CD14-positive monocyte (primary cell): Measurements from ENCODE around the gene TRPC4AP. TPM values are rescaled to one million over a fixed set of nuclear protein-coding genes. Genes with fewer than 3 reads are reported as not detected.
A peak's percentile ranks its signal among the peaks of the same experiment; 100 is the strongest.

ENCODE experiments used
- DNase-seq, 3 donors: peaks; one replicate each; pipeline ENCODE4 v3.0.0-alpha.2; 2011 to 2022
- H2AFZ ChIP-seq: 2 replicates; pipeline ENCODE4 v1.6.0; 2012; ENCODE audit warnings: mild to moderate bottlenecking, low read depth, low read length, inconsistent platforms; ENCODE audit not compliant: insufficient read depth, poor library complexity, severe bottlenecking
- H3K27ac ChIP-seq, 2 donors: 1 replicate in 1 of 2; 2 replicates in 1 of 2; pipeline ENCODE4 v1.5.1; 2012 to 2013; ENCODE audit warnings: low read length in 2 of 2, control low read depth in 1 of 2, inconsistent platforms in 1 of 2, low read depth in 1 of 2, mild to moderate bottlenecking in 1 of 2
- H3K27me3 ChIP-seq, 2 donors: one replicate each; pipeline versions ENCODE4 v1.6.0 to v1.6.1; 2011 to 2013; ENCODE audit warnings: low read length in 2 of 2; ENCODE audit not compliant: control insufficient read depth in 2 of 2, insufficient read depth in 2 of 2
- H3K36me3 ChIP-seq, 2 donors: replicated peaks in 1 of 2; 1 replicate in 1 of 2; 2 replicates in 1 of 2; pipeline versions ENCODE4 v1.5.1 to v1.6.1; 2012 to 2013; ENCODE audit warnings: low read length in 2 of 2, control low read depth in 1 of 2, inconsistent platforms in 1 of 2, mild to moderate bottlenecking in 1 of 2; ENCODE audit not compliant: insufficient read depth in 2 of 2, control insufficient read depth in 1 of 2
- H3K4me1 ChIP-seq, 2 donors: 1 replicate in 1 of 2; 2 replicates in 1 of 2; pipeline versions ENCODE4 v1.5.1 to v1.6.1; 2012 to 2013; ENCODE audit warnings: low read length in 2 of 2, control low read depth in 1 of 2, inconsistent platforms in 1 of 2, mild to moderate bottlenecking in 1 of 2, moderate library complexity in 1 of 2; ENCODE audit not compliant: insufficient read depth in 2 of 2, control insufficient read depth in 1 of 2
- H3K4me2 ChIP-seq: replicated peaks from 2 replicates; pipeline ENCODE3; 2012; ENCODE audit warnings: low read length, moderate library complexity, mild to moderate bottlenecking; ENCODE audit not compliant: poor library complexity, severe bottlenecking; ENCODE audit errors: extremely low read depth
- H3K4me3 ChIP-seq, 3 experiments: fragments of 200-600 bp in 1 of 3; sonication (generic) in 1 of 3; replicated peaks in 1 of 3; 1 replicate in 2 of 3; 2 replicates in 1 of 3; pipeline ENCODE4 v1.5.1; 2011 to 2013; ENCODE audit warnings: low read length in 3 of 3, mild to moderate bottlenecking in 3 of 3, control low read depth in 2 of 3, low read depth in 2 of 3, inconsistent platforms in 1 of 3, moderate library complexity in 1 of 3
- H3K79me2 ChIP-seq: 2 replicates; pipeline ENCODE4 v1.6.0; 2012; ENCODE audit warnings: mild to moderate bottlenecking, control low read depth, inconsistent platforms, low read length, moderate library complexity; ENCODE audit not compliant: insufficient read depth
- H3K9ac ChIP-seq: 2 replicates; pipeline ENCODE4 v1.6.0; 2017; ENCODE audit warnings: low read length, mild to moderate bottlenecking; ENCODE audit not compliant: insufficient read depth, poor library complexity, severe bottlenecking
- H3K9me3 ChIP-seq, 2 donors: replicated peaks in 1 of 2; 1 replicate in 1 of 2; 2 replicates in 1 of 2; pipeline versions ENCODE4 v1.5.1 to v1.6.1; 2012 to 2013; ENCODE audit warnings: low read length in 2 of 2, control low read depth in 1 of 2; ENCODE audit not compliant: control insufficient read depth in 1 of 2, insufficient read depth in 1 of 2
- H4K20me1 ChIP-seq: 2 replicates; pipeline ENCODE4 v1.6.0; 2012; ENCODE audit warnings: mild to moderate bottlenecking, low read length, control low read depth, moderate library complexity; ENCODE audit not compliant: insufficient read depth
- H3K27ac Mint-ChIP-seq, 7 donors: one replicate each; pipeline ENCODE4 v1.8.0; 2020; ENCODE audit warnings: mild to moderate bottlenecking in 7 of 7, mixed read lengths in 7 of 7, moderate library complexity in 6 of 7, inconsistent platforms in 2 of 7
- H3K27me3 Mint-ChIP-seq, 3 donors: one replicate each; pipeline ENCODE4 v1.8.0; 2021 to 2022; ENCODE audit warnings: low read depth in 3 of 3, mild to moderate bottlenecking in 3 of 3, mixed read lengths in 3 of 3, moderate library complexity in 3 of 3, inconsistent platforms in 1 of 3
- H3K36me3 Mint-ChIP-seq, 2 donors: one replicate each; pipeline ENCODE4 v1.8.0; 2020; ENCODE audit warnings: mixed read lengths in 2 of 2, inconsistent platforms in 1 of 2, mild to moderate bottlenecking in 1 of 2
- H3K4me1 Mint-ChIP-seq: one replicate; pipeline ENCODE4 v1.8.0; 2020; ENCODE audit warnings: mild to moderate bottlenecking, mixed read lengths
- H3K4me3 Mint-ChIP-seq, 2 donors: one replicate each; pipeline ENCODE4 v1.8.0; 2020; ENCODE audit warnings: mild to moderate bottlenecking in 2 of 2, mixed read lengths in 2 of 2, moderate library complexity in 1 of 2
- H3K9me3 Mint-ChIP-seq, 7 donors: one replicate each; pipeline ENCODE4 v1.8.0; 2020 to 2022; ENCODE audit warnings: mixed read lengths in 7 of 7, mild to moderate bottlenecking in 6 of 7, moderate library complexity in 6 of 7, inconsistent platforms in 2 of 7
- CTCF ChIP-seq: fragments of 200-600 bp; IDR thresholded peaks from one replicate; pipeline ENCODE4 v1.8.0; 2022; ENCODE audit warnings: antibody characterized with exemption, mild to moderate bottlenecking
- WGBS: methylation state at CpG from one replicate; pipeline ENCODE4 v1.1.5; 2013; ENCODE audit warnings: missing lambda C conversion rate; ENCODE audit not compliant: insufficient coverage; 5-methylcytosine and 5-hydroxymethylcytosine counted together
- intact Hi-C, 2 donors: fragments of 100-400 bp; cut with micrococcal nuclease; formaldehyde crosslinking; loops; one replicate each; pipeline versions ENCODE4 v1.15.0 to v1.15.1; 2023
- polyA plus RNA-seq, 3 donors: library from polyadenylated mRNA; depleted of rRNA in 1 of 3; unstranded in 2 of 3; stranded (reverse) in 1 of 3; fragments of 300-500 nt in 2 of 3; fragments of >200 nt in 1 of 3; fragmentation: Illumina TruSeq in 2 of 3; gene quantifications; 1 replicate in 2 of 3; 2 replicates in 1 of 3; pipeline ENCODE4 v1.2.3, GENCODE V29; 2012 to 2021

Gene TRPC4AP
- polyA plus RNA-seq, 3 donors, result 80.8 to 98.4 (median 88.6) TPM

GRCh38 chr20:35122756-35123405, 30.3 kb upstream of the TRPC4AP start:
- intact Hi-C loops, result no loop called here
- H3K4me1 Mint-ChIP-seq, result peaks cover 6% of the 10 kb centered on the region
- no peak for DNase-seq
- H3K36me3 ChIP-seq, result peaks cover 82 to 97% of the 10 kb centered on the region in 2 donors
- no peak overlapping the region for H3K4me3 Mint-ChIP-seq
- no peak overlapping the region for H3K9ac ChIP-seq
- no peaks in the 10 kb centered on the region for H3K9me3 ChIP-seq
- peaks cover 0 to 2% (median 1%) of the 10 kb centered on the region in 3 donors for H3K27me3 Mint-ChIP-seq
- peaks cover 3% of the 10 kb centered on the region for H4K20me1 ChIP-seq
- no peaks in the 10 kb centered on the region for H3K4me1 ChIP-seq
- no peaks in the 10 kb centered on the region for H3K27me3 ChIP-seq
- H3K27ac Mint-ChIP-seq, result no peak overlapping the region
- no peak overlapping the region for H3K4me3 ChIP-seq
- no peak overlapping the region for H3K27ac ChIP-seq
- no peak overlapping the region for H3K4me2 ChIP-seq
- H3K79me2 ChIP-seq, result no peaks in the 10 kb centered on the region
- no peak overlapping the region for H2AFZ ChIP-seq
- WGBS, result 90% methylated on average over 2 of the region's 5 CpGs
- H3K9me3 Mint-ChIP-seq, result no peaks in the 10 kb centered on the region
- no peak for TF ChIP-seq CTCF
- peaks cover 82 to 97% of the 10 kb centered on the region in 2 donors for H3K36me3 Mint-ChIP-seq

- Mint-ChIP-seq H3K27ac (peak overlapping the region in 3 of 7 donors; percentile 23 to 66 (median 61)), H3K36me3 (peaks cover 84 to 98% of the 10 kb centered on the region in 2 donors), H3K4me3 (no peak overlapping the region), H3K4me1 (peaks cover 6% of the 10 kb centered on the region), H3K27me3 (peaks cover 0 to 1% (median 0%) of the 10 kb centered on the region in 3 donors), H3K9me3 (no peaks in the 10 kb centered on the region)
- intact Hi-C loops, result no loop called here
- Histone ChIP-seq H3K4me2 (no peak overlapping the region), H4K20me1 (peaks cover 7% of the 10 kb centered on the region), H2AFZ (no peak overlapping the region), H3K79me2 (no peaks in the 10 kb centered on the region), H3K9me3 (no peaks in the 10 kb centered on the region), H3K27ac (no peak overlapping the region), H3K36me3 (peaks cover 81 to 97% of the 10 kb centered on the region in 2 donors), H3K9ac (no peak overlapping the region), H3K27me3 (no peaks in the 10 kb centered on the region), H3K4me3 (no peak overlapping the region), H3K4me1 (no peaks in the 10 kb centered on the region)
- no peak for TF ChIP-seq CTCF
- WGBS, result 92% methylated on average over 7 of the region's 7 CpGs
- DNase-seq, result no peak
Measured at GRCh38 chr20:35121186-35121585, 28.6 kb upstream of the TRPC4AP start.
